Germinal center (tissue), 1 donor: ENCODE data around the gene TNFRSF11A.

Experiments
- DNase-seq: peaks from one replicate; pipeline ENCODE4 v3.0.0; 2012; ENCODE audit warnings: mixed read lengths, low spot score

The TNFRSF11A gene

GRCh38 chr18:62384610-62385097, 59.5 kb downstream of the TNFRSF11A start:
- DNase-seq: no peak

DNA sequence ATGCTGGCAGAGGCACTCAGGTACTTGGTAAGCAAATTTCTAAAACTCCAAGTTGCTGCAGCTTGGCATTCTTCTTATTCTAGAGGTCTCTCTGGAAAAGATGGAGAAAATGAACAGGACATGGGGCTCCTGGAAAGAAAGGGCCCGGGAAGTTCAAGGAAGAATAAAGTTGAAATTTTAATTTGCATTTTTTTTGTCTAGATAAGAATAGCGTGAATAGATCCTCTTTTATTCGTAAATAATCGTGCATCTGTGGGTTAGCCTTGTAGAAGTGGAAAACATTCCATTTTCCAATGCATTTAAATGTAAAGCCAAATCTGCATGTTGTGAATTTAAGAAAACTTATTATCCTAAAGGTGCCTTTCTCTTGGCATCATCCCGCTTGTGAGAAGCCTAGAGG, 61.0 kb downstream of the TNFRSF11A start:
- no peak for DNase-seq

- no peak for DNase-seq
Observed at GRCh38 chr18:62386601-62387000, 61.5 kb downstream of the TNFRSF11A start.

- DNase-seq: no peak
Observed at GRCh38 chr18:62387257-62387656, 62.1 kb downstream of the TNFRSF11A start.

DNA sequence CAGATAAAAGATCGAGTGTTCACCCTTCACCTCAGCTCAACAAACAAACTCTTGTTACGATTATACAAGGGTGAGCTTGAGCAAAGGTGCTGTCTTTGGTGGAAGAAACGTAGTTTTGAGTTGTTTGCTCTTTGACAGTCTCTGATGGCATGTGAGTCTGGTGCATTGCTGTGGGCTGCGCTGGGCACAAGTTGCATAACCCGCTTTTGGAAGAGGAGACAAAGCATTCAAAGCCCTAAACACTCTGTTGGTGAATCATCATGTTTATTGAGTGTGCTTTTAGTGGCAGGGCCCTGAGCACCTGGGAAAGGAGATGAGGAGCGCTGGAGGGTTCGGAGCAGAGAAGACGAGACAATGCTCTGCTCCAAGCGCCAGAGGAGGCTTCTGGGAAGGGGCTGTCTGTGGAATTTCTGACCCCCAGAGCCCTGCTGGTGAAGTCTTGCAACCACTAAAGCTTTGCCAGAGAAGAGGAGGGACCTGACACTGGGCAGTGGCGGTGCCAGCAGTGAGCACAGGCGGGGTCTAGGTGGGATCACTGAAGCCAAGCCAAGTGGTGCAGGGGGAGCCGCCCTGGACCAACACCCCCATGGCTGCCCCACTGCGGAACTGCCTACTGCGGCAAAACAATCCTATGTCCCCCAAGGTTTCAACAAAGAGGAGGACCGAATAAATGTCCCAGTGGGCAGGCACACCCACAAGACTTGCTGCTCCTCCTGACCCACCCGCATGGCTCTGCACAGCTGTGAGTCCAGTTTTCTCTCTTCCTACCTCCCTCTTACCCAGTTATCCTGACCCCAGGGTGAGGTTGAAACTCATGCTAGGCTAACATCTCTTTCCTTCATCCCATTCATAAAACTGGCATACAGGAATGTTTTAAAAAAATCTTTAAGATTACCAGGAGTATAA, 64.0 kb downstream of the TNFRSF11A start:
- no peak for DNase-seq

DNA sequence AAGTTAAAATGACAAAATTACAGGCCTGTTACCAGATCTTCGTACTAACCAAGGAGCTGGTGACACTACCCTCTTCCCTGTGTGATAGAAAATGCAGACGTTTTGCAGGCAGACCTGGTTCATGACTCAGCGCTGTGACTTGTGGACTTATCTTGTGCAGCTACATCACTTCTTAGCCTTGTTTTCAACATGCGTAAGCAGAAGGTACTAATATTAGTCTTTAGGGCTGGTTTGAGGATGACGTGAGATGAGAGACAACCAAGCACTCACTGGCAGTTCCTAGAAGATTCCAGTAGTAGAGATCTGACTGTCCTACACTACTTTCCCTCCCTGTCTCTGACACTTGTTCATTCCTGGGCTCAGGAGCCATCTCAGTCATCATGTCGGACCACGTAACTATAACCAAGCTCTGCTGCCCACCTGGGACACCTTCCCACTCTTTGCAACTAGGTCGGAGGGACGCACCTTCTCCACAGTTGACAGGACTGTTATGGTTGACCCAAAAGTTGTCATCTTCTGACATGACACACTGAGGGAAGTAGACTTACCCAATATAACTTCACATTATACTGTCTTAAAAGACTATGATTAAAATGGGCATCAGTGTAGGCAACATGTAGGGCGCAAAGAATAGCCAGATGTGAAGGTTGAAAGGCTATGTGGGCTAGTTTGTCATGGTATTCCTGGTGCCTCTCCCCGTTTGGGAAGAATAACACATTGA, 64.8 kb downstream of the TNFRSF11A start:
- no peak for DNase-seq

DNA sequence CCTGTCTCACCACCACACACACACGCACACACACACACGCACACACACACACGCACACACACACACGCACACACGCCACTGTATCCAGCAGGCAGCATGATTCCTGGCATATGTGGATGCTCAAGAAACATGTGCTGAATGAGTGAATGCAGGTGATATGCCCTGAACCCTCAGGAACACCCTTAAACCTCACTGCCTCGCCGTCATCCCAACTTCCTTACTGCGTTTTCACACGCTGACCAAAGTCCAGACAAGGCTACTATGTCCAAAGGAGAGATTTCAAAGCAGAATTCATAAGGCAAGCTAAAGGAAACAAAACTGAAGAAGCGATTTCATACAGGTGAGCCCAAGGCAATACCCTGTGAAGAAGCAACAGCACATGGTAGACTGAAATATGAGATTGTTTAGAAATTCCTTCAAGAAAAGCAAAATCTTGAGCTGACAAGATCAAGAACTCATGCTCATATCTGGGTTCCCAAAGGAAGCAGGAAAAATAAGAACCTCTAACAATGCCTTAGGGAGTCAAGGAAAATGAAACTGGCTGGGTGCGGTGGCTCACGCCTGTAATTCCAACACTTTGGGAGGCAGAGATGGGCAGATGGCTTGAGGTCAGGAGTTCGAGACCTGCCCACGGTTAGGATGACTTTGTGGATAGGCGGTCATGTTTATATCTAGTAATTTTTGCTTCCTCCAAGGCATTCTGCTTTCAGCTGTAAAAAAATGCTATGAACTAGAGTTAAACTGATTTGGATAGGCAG, 69.1 kb downstream of the TNFRSF11A start:
- DNase-seq: no peak

GRCh38 chr18:62396381-62396780, 71.3 kb downstream of the TNFRSF11A start:
- no peak for DNase-seq

GRCh38 chr18:62396967-62397366, 71.9 kb downstream of the TNFRSF11A start:
- DNase-seq: no peak

- DNase-seq: no peak
Observed at GRCh38 chr18:62398291-62398690, 73.2 kb downstream of the TNFRSF11A start.

DNA sequence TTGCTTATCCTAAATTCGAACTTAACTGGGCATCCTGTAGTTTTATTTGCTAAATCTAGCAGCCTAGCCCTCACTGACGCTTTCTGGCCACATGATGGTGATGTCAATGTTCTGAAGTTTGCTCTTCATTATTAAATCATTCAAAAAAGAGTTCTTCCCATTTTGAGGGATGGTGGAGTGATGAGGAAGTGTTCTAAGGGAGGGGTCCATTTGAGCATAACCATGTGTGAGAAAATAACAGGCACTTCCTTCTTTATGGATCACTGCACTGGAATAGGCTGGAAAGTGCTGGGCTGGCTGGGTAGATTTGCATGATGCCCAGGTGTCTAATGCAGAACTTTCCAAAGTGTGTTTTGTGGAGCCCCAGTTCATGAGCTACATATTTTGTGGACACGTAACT, 74.2 kb downstream of the TNFRSF11A start:
- no peak for DNase-seq

- DNase-seq: no peak
Observed at GRCh38 chr18:62399781-62400308, 74.7 kb downstream of the TNFRSF11A start.

DNA sequence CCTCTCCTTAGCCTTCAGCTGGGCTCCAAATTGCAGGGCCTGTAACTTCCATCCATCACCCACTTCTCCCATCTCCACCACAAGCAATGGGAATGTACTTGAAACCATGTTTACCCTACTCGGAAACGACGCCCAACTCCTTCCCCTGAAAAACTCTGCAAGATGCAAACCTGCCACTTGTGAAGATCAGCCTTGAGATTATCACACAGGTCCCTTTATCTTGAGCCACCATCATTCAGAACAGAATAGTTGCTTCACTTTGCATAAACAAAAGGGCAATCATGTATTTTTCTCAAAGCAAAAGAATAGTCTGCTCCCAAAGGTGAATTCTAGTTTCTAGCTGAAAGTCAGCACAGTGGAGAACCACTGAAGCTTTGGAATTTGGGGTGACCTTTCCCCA, 75.8 kb downstream of the TNFRSF11A start:
- no peak for DNase-seq

DNA sequence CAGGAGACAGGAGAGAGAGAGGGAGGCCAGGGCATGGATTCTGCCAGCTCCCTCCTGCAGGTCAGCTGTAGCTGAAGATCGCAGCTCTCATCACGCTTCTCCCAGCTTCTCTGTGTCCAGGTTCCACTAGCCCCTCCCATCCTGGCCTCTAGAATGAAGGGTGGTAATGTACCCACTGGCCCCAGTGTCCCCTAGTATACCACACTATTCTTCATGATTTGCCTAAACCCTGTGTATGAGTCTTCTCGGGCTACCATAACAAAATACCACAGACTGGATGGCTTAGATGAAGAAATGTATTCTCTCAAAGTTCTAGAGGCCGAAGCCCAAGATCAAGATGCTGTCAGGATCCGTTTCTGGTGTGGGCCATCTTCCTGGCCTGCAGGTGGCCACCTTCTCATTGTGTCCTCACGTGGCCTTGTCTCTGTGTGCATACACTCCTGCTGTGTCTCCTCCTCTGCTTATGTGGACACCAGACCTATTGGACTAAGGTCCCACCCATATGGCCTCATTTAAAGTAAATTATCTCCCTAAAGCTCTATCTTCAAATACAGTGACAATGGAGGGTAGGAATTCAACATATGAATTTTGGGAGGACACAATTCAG, 77.3 kb downstream of the TNFRSF11A start:
- no peak for DNase-seq

DNA sequence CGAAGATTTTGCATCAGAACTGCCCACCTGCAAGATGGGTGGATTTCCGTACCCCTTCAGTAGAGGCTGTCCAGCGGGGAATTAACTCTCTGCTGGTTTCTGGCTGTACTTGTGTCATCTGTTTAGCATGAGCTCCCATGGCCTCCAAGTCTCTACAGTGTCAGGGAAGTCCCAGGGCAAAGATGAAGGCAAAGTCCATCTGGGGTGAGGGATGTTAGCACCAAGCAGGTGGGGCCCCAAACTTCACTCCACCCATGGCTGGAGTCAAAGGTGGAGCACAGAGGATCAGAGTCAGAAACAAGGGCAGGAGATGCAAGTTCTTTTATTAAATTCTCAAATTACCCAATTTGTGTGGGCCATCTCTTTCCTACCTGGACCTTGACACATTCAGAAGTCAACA, 78.0 kb downstream of the TNFRSF11A start:
- DNase-seq: no peak

- DNase-seq: no peak
Observed at GRCh38 chr18:62404881-62405280, 79.8 kb downstream of the TNFRSF11A start.

GRCh38 chr18:62407660-62408059, 82.5 kb downstream of the TNFRSF11A start:
- no peak for DNase-seq

DNA sequence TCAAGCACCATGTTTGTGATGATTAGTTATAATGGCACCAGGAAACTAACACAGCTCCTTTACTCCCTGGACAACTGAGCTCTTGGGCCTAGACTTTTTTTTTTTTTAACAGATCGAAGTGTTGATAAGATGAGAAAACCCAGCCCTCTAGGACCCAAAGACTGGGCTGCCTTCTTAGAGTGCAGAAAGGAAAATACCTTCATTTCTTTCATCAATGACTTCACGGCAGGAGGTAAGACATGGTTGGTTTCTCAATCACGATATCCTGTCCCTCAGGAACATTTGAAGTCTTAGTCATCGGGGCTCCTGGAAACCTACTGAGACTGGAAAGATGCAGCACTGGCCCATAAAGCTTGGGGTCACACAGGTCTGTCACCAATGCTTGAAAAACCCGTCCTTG, 84.7 kb downstream of the TNFRSF11A start:
- DNase-seq: no peak

DNA sequence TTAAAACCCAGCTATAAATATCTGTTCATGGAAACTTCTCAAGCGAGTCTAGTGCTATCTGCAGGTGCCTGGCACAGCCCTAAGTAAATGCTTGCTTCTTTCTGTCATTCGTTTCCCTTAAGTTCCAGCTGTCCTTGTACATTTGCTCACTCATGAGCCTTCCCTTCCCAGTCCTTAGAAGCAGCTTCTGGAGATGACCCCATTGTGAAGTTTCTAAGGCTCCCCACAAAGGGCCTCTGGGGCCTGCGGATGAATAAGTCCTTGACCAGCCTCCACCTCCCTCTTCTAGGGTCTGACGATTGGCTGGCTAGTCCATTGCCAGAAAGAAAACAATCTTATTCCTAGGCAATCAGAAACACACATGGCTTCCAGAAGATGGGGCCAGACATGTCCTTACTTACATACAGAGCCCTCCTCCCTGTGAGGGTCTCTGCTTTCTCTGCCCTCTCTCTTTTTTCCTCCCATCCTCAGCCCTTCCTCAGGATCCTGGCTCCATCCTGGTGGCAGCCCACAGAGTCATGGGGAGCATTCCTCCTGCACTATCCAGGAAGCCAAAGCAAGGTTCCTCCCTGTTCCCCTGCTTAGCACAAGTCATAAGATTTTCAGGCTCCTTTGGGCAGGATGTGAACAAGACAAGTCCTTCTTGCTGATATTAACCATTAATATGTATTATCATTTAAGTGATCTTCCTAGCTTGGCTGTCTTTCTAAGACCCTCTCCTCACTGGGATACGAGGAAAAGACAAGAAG, 87.3 kb downstream of the TNFRSF11A start:
- DNase-seq: no peak

DNA sequence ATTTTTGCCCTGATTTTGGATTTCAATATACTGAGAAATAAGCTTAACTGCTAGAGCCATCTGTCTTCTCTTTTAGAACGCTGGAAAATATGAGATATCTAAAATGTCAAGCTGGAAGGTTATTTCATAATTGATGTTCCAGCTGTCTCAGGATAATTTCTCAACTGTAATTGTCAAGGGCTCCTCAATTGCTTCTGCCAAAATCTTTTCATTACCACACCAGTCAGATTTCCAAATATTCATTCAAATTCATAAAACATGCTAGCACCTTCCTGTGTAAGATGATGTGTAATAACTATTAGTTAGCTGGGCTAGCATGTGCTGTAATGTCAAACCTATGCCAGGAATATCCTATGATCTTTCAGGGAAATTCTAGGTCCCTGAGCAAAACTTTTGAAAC, 88.1 kb downstream of the TNFRSF11A start:
- DNase-seq: no peak

DNA sequence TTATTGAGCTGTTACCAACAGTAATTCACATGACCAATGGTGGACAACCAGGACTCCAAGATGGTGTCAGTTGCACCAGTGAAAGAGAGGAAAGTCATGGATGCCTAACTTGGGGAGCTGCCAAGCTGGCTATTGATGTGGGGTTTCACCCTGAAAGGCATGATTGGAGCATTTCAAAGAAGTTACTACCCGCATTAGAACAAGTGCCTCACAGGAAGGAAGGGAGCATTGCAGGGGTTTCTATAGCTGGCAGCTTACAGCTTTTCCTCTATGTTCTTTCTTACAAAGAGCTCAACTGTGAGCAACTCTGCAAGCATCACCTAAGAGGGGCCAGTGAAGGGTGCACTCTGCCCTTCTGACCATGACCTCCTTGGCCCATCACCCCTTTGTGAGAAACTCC, 93.1 kb downstream of the TNFRSF11A start:
- DNase-seq: no peak
